Transverse colon (tissue), 4 donors: ENCODE measurements around the gene CNNM2. TPM values are rescaled to one million over a fixed set of nuclear protein-coding genes. Genes with fewer than 3 reads are reported as not detected.
"Not testable (repeated sequence)": the region's sequence is repeated elsewhere in the genome, so short reads cannot be mapped to it uniquely, and the experiment has no call there.

Source experiments
- DNase-seq: peaks from one replicate; pipeline ENCODE4 v3.0.0-alpha.2; 2019
- H3K27ac ChIP-seq, 4 donors: fragments of 200-600 bp; sonication (generic); 2 replicates each; pipeline ENCODE4 v1.5.1; 2016 to 2018; ENCODE audit warnings: inconsistent platforms in 4 of 4
- H3K27me3 ChIP-seq: fragments of 200-600 bp; sonication (generic); 2 replicates; pipeline ENCODE4 v1.5.1; 2017; ENCODE audit warnings: inconsistent platforms
- H3K36me3 ChIP-seq, 4 donors: fragments of 200-600 bp; sonication (generic); 2 replicates each; pipeline ENCODE4 v1.5.1; 2017 to 2019; ENCODE audit warnings: inconsistent platforms in 4 of 4
- H3K4me1 ChIP-seq, 4 donors: fragments of 200-600 bp; sonication (generic); 2 replicates each; pipeline ENCODE4 v1.5.1; 2017 to 2020; ENCODE audit warnings: inconsistent platforms in 4 of 4
- H3K4me3 ChIP-seq, 4 donors: fragments of 200-600 bp; sonication (generic); 1 replicate in 1 of 4; 2 replicates in 3 of 4; pipeline versions ENCODE4 v1.5.1 to v1.6.1; 2017 to 2019; ENCODE audit warnings: inconsistent platforms in 4 of 4
- H3K9me3 ChIP-seq, 2 donors: fragments of 200-600 bp; sonication (generic); 2 replicates each; pipeline ENCODE4 v1.5.1; 2017 to 2019; ENCODE audit warnings: inconsistent platforms in 2 of 2
- CTCF ChIP-seq, 5 experiments: fragments of 200-600 bp in 3 of 5; fragments of 450-650 bp in 2 of 5; sonication (generic) in 3 of 5; IDR thresholded peaks; 1 replicate in 2 of 5; 2 replicates in 3 of 5; pipeline ENCODE4 v1.5.1; 2016 to 2017; ENCODE audit warnings: antibody characterized with exemption in 5 of 5, inconsistent platforms in 3 of 5, mild to moderate bottlenecking in 2 of 5, moderate library complexity in 1 of 5
- EP300 ChIP-seq: sonication (generic); formaldehyde crosslinking; IDR thresholded peaks from one replicate; pipeline ENCODE4 v1.6.1; 2017; ENCODE audit warnings: antibody characterized with exemption, low read depth
- POLR2A ChIP-seq: fragments of 450-650 bp; IDR thresholded peaks from one replicate; pipeline ENCODE4 v1.6.1; 2016; ENCODE audit warnings: antibody characterized with exemption, mild to moderate bottlenecking, moderate library complexity
- POLR2AphosphoS5 ChIP-seq, 3 donors: sonication (generic); formaldehyde crosslinking; IDR thresholded peaks; one replicate each; pipeline ENCODE4 v1.6.1; 2016; ENCODE audit warnings: antibody characterized with exemption in 3 of 3
- WGBS, 2 donors: methylation state at CpG; one replicate each; pipeline ENCODE4 v1.1.5; 2018; ENCODE audit warnings: low coverage in 1 of 2; 5-methylcytosine and 5-hydroxymethylcytosine counted together
- in situ Hi-C, 4 donors: fragments of 200-750 bp; cut with MboI; loops; one replicate each; pipeline versions ENCODE4 v1.15.0 to v1.15.1; 2017; ENCODE audit warnings: low sequenced_read_pairs in 3 of 4, low pct_ligation_motif_present in 1 of 4, low pct_unique_long_range_greater_than_20kb in 1 of 4
- intact Hi-C: fragments of 100-400 bp; cut with DNase I; formaldehyde crosslinking; loops from one replicate; pipeline ENCODE4 v1.15.1; 2023; ENCODE audit warnings: low total_unique reads
- total RNA-seq, 4 donors: library from RNA; depleted of rRNA; stranded (reverse); fragments of >200 nt; gene quantifications; one replicate each; pipeline ENCODE4 v1.1.0, GENCODE V29; 2016

CNNM2 gene
- total RNA-seq, 4 donors from 2014 or later = 48.0 to 144 (median 100) TPM

GRCh38 chr10:102996876-102997275, 78.8 kb downstream of the CNNM2 start:
- TF ChIP-seq CTCF (IDR thresholded peaks at IDR 0.05) = no peak
- TF ChIP-seq POLR2AphosphoS5 (IDR thresholded peaks at IDR 0.05) = no peak
- no peaks in the 10 kb centered on the region for H3K27me3 ChIP-seq
- no peak overlapping the region for H3K27ac ChIP-seq
- H3K36me3 ChIP-seq = no peaks in the 10 kb centered on the region
- DNase-seq = no peak
- H3K4me1 ChIP-seq = no peaks in the 10 kb centered on the region
- intact Hi-C loops (no loop called here), in situ Hi-C loops (no loop called here)
- H3K9me3 ChIP-seq = no peaks in the 10 kb centered on the region
- no peak overlapping the region for H3K4me3 ChIP-seq

- H3K27ac ChIP-seq = no peak overlapping the region
- 60 to 78% methylated on average over 1 of the region's 1 CpG for WGBS, 2 donors
- H3K27me3 ChIP-seq = no peaks in the 10 kb centered on the region
- in situ Hi-C loops = no loop called here
- no peaks in the 10 kb centered on the region for H3K9me3 ChIP-seq
- no peaks in the 10 kb centered on the region for H3K36me3 ChIP-seq
- DNase-seq = no peak
- intact Hi-C loops = no loop called here
- H3K4me1 ChIP-seq = no peaks in the 10 kb centered on the region
- H3K4me3 ChIP-seq = no peak overlapping the region
- TF ChIP-seq POLR2A = no peak
- TF ChIP-seq CTCF (IDR thresholded peaks at IDR 0.05) = no peak
- no peak for TF ChIP-seq EP300
- TF ChIP-seq POLR2AphosphoS5 (IDR thresholded peaks at IDR 0.05) = no peak
These were observed 79.9 kb downstream of the CNNM2 start for GRCh38 chr10:102997998-102998397.

GRCh38 chr10:102998399-102998907, 80.4 kb downstream of the CNNM2 start:
- intact Hi-C loops = no loop called here
- in situ Hi-C loops = no loop called here
- H3K4me1 ChIP-seq = no peaks in the 10 kb centered on the region
- no peaks in the 10 kb centered on the region for H3K36me3 ChIP-seq
- no peaks in the 10 kb centered on the region for H3K9me3 ChIP-seq
- TF ChIP-seq POLR2AphosphoS5 (IDR thresholded peaks at IDR 0.05) (no peak), EP300 (no peak), POLR2A (no peak), CTCF (IDR thresholded peaks at IDR 0.05) (no peak)
- no peak overlapping the region for H3K4me3 ChIP-seq
- no peak for DNase-seq
- H3K27me3 ChIP-seq = no peaks in the 10 kb centered on the region
- no peak overlapping the region for H3K27ac ChIP-seq
- WGBS, 2 donors = 86 to 90% methylated on average over 5 to 7 of the region's 7 CpGs

- H3K27ac ChIP-seq, H3K9me3 ChIP-seq, H3K27me3 ChIP-seq, H3K4me1 ChIP-seq, DNase-seq, H3K4me3 ChIP-seq, in situ Hi-C loops, intact Hi-C loops, H3K36me3 ChIP-seq: not testable (repeated sequence)
- 97 to 100% methylated on average over 1 to 7 of the region's 7 CpGs for WGBS, 2 donors
These were observed 82.0 kb downstream of the CNNM2 start for GRCh38 chr10:103000050-103000449.

- 81 to 98% methylated on average over 5 of the region's 5 CpGs for WGBS, 2 donors
- DNase-seq = no peak
- H3K4me1 ChIP-seq = no peaks in the 10 kb centered on the region
- H3K36me3 ChIP-seq = peaks cover 0 to 12% (median 0%) of the 10 kb centered on the region in 4 donors
- H3K9me3 ChIP-seq = peaks cover 0 to 8% of the 10 kb centered on the region in 2 donors
- H3K27ac ChIP-seq = no peak overlapping the region
- in situ Hi-C loops = no loop called here
- H3K27me3 ChIP-seq = no peaks in the 10 kb centered on the region
- H3K4me3 ChIP-seq = no peak overlapping the region
- TF ChIP-seq POLR2A (no peak), CTCF (IDR thresholded peaks at IDR 0.05) (no peak), POLR2AphosphoS5 (IDR thresholded peaks at IDR 0.05) (no peak), EP300 (no peak)
- intact Hi-C loops = no loop called here
These were observed 88.9 kb downstream of the CNNM2 start for GRCh38 chr10:103007017-103007416.
